NCI-H187 (cell line): ENCODE measurements around the gene ZNF791.
A peak's percentile ranks its signal among the peaks of the same experiment; 100 is the strongest.
"Not testable (repeated sequence)": the region's sequence is repeated elsewhere in the genome, so short reads cannot be mapped to it uniquely, and the experiment has no call there.

Source experiments
- DNase-seq, 2 experiments: peaks; one replicate each; lab custom pipeline; 2025; lab: John Stamatoyannopoulos, UW

Gene ZNF791

DNA sequence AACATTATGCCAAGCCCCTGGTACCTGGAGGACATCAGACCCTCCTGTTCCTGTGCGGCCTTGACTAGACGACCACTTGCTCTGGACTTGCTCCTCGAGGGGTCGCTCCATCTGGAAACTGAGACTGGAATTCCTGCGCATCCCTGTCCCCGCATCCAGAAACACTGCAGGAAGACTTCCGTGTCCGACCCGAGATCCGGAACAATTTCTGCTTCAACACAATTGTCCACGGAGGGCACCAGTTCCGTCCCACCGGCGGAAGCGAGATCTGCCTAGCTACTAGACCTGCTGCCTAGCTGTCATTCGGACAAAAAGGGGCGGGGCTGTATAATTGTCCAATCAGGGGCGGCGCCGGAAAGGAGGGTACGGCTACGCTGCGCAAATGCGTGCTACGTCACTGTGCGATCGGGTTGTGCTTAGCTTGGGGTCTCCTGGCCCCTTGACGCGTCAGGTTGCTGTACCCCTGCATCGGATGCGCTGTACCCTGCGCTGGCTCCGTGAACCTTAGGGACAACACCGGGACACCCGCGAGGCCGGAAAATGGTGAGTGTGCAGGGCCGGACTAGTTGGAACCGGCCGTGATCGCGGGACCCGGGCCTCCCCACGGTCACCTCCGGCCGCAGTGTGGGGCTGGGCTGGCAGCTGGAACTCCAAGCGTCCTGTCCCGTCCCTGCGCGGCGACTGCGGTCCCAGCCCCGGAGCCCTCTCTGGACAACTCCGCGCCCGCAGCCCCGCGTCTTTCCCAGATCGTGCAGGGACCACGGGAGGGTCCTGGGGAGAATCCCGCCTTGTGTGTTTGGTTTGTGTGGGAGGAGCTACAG is at the start of gene ZNF791, which contains the start of gene ZNF490:
Gene ZNF791, plus strand, starts transcription at position 381 of the 821 bp plus-strand sequence. Its CDS starts 160 bp downstream, at position 541.
Gene ZNF490, minus strand, starts transcription at position 274 of the 821 bp plus-strand sequence. Its CDS starts 133 bp downstream, at position 141.
- DNase-seq, result peak; percentile 78 to 79

DNA sequence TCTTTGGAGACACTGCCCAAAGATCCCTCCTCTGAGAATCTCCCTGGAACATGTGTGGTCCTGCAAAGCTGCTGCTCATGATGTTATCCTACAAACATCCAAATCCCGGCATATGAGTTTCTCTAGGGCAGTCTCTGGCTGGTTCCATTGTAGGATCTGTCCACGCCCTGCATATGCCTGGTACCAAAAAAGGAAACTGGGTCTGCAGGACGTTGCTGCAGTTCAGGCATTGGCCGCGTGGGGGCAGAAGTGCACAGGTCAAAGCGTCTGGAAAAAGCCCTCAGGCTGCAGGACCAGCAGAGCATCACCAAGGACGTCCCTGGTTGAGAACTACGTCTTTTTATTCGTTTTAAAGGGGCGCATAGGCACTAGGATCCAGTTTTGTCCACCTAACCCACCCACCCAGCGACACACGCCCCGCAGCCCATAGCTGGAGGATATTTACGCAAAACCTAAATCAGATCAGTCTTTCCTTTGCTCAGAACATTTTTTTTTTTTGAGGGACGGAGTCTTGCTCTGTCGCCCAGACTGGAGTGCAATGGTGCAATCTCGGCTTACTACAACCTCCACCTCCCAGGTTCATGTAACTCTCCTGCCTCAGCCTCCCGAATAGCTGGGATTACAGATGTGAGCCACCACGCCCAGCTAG is 46.6 kb upstream of the ZNF791 start:
- peak; percentile 29 to 62 for DNase-seq

DNA sequence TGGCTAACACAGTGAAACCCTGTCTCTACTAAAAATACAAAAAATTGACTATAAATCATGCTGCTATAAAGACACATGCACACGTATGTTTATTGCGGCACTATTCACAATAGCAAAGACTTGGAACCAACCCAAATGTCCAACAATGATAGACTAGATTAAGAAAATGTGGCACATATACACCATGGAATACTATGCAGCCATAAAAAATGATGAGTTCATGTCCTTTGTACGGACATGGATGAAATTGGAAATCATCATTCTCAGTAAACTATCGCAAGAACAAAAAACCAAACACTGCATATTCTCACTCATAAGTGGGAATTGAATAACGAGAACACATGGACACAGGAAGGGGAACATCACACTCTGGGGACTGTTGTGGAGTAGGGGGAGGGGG is 44.3 kb upstream of the ZNF791 start:
- DNase-seq, result not testable (repeated sequence)

DNA sequence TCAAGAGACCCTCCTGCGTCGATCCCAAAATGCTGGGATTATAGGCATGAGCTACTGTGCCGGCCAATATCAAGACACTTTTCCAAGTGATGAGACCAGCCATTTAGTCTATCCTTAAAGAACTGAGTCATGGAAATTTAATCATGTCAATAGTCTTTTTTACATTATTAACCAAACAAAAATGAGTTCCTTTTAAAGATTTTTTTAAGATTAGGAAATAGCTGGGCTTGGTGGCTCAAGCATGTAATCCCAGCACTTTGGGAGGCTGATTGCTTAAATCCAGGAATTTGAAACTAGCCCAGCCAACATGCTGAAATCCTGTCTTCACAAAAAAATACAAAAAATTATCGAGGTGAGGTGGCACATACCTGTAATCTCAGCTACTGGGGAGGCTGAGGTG is 42.8 kb upstream of the ZNF791 start:
- DNase-seq, result no peak

DNA sequence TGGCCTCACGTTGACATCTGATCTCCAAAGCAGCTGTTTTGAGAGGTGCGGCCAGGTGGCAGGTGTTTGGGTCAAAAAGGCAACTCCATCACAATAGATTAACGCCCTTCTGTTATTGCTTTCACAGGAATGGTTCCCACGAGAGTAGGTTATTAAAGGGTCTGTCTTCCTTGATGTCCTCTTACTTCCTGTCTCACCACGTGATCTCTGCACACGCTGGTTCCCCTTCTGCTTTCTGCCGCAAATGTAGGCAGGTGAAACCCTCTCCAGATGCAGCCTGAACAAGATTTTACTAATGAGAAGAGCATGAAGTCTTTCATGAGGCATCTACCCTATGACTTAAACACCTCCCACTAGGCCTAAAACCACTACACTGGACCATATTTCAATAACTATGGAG is 36.7 kb upstream of the ZNF791 start:
- peak; percentile 1 to 10 for DNase-seq

DNA sequence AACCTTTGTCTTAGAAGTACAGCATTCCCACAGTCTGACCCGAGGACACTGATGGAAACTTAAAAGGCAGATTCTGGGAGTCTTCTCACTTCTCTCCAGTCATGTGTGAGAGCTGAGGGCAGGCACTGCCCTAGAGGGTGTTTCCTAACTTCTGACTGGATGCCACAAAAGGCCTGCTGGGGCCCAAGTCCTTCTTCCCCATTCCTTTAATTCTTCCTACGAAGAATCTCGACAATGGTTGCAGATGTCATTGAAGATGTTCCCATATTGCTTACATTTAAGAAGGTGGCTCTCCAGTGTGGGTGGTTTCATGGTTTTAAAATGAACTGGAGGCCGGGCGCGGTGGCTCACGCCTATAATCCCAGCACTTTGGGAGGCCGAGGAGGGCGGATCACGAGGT is 32.1 kb upstream of the ZNF791 start:
- no peak for DNase-seq

DNA sequence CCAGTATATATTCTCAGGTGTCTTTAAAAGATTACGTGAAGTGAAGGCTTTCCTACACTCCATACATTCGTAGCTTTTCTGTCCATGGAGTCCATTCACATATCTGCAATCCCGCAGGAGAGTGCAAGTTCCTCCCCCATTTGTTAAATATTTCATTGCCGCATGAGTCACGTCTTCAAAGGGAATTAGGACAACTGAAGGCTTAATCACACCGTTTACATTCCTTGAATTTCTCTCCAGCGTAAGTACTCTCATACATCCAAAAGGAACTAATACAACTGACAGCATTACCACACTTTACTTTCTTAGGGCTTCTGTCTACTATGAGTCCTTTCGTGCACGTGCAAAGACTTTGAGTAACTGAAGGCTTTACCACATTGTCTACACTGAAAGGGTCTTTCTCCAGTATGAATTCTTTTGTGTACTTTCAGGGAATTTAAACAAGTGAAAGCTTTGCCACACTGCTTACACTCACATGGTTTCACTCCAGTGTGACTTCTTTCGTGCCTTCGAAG is 30.5 kb upstream of the ZNF791 start:
- DNase-seq, result no peak

DNA sequence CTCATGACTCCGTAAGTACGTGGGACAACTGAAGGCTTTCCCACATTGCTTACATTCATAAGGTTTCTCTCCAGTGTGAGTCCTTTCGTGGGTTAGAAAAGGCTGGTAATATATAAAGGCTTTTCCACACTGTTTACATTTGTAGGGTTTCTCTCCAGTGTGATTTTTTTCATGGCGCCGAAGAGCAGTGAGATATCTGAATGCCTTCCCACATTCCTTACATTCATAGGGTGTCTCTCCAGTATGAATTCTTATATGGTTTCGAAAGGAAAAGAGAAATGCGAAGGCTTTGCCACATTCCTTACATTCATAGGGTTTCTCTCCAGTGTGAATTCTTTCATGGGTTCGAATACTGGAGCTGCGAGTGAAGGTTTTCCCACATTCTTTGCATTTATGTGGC is 29.6 kb upstream of the ZNF791 start:
- DNase-seq, result no peak

DNA sequence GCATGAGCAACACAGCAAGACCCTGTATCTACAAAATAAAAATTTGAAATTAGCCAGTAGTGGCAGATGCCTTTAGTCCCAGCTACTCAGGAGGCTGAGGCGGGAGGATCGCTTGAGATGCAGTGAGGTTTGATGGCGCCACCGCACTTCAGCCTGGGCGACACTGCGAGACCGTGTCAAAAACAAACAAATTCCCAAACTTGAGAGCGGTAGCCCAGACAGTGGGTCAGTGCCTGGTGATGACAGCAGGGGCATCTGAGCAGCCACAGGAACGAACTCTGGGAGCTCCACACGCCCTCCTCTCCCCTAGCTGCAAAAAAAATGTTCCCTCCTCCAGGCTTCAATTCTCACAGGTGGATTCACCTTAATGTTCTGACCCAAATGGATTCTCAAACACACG is 14.2 kb upstream of the ZNF791 start:
- no peak for DNase-seq

DNA sequence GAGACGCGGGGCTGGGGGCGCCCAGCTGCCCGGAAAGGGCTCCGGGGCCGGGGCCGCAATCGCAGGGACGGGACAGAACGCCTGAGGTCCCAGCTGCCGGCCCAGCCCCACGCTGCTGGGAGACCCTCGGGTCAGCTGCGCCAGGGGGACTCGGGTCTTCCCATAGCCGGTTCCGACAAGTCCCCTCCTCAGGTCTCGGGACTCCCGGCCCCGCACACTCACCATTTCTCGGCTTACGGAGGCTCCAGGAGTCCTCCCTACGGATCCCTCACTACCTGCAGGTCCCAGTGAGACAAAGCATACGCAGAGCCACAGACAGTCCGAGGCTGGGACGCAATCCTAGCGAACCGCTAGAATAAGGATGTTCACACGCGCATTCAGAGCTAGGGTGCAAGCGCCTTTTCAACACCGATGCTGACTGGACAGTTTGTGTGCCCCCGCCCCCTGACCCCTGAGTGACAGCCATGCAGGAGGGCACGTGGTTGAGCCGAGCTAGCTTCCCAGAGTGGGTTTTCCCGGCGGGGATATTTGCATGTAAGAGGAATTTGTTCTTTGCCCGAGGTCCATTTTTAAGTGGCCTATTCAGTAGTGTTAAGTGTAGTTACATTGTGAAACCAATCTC is 13.7 kb upstream of the ZNF791 start:
- no peak for DNase-seq

DNA sequence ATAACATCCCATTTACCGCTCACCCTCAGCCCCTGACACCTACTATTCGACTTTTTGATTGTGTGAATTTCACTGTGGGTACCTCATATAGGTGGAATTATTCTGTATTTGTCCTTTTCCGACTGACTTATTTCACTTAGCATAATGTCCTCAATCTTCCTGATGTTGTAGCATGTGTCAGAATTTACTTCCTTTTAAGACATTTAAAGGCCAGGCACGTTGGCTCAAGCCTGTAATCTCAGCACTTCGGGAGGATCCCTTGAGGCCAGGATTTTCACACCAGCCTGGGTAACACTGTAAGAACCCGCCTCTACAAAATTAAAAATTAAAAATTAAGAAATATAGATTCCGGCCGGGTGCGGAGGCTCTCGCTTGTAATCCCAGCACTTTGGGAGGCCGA is 13.1 kb upstream of the ZNF791 start:
- no peak for DNase-seq

DNA sequence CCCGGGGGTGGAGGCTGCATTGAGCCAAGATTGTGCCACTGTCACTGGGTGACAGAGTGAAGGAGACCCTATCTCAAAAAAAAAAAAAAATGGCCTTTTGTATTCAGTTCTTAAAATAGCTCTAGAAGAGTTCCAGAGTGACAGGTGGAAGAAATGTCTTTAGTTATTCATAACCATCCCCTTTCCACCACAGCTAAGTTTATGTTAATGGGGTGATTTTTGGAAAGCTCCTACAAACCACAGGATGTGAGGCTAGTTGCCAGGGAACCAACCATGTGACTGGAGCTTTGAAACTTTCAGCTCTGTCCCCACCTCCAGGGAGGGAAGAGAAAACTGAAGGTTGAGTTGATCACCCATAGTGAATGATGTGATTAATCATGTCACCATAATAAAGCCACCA is 7.0 kb upstream of the ZNF791 start:
- DNase-seq, result no peak

DNA sequence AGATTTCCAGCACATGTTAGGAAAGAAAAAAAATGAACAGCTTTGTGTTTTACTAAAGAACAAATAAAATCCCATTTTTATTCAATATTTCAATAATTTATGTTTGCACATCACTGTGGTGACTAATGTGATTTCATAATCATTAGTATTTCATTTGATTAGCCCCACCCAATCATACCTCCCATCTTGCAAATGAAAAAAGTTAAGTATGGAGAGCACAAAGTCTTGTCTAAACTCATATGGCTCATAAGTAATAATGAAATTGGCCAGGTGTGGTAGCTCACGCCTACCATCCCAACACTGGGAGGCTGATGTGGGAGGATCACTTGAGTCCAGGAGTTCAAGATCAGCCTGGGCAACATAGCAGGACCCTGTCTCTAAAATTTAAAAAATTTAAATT is 3.9 kb upstream of the ZNF791 start:
- no peak for DNase-seq

DNA sequence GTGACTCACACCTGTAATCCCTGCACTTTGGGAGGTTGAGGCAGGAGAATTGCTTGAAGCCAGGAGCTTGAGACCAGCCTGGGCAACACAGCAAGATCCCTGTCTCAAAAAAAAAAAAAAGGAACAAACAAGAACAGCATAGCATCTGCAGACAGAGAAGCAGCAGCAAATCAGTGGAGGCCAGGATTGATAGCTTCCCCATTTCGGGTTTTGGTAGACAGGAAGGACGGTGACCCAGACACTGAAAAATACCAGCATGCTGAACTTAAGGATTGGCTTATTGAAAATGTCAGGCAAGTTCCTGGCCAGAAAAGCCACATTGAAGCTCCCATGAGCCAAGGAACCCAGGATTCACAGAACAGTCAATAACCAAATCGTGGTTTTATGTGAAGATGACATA is 3.1 kb upstream of the ZNF791 start:
- no peak for DNase-seq

DNA sequence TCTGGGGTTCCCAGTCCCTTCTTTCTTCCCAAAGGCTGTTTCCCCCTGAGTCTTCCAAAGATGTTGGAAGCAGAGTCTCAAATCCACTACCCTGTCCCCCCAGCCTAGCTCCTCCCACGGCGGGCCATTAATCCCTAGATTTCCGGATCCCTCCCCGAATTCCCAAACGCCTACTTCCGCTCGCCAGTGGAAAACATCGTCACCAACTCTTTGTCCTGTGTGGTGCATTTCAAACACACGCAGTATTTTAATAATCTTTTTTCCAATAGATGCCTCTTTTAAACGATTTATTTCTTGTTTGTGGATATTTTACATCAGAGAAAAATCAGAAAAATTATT is 610 bp downstream of the ZNF791 start:
- DNase-seq, result peak in 1 of 2 experiments; percentile 2

DNA sequence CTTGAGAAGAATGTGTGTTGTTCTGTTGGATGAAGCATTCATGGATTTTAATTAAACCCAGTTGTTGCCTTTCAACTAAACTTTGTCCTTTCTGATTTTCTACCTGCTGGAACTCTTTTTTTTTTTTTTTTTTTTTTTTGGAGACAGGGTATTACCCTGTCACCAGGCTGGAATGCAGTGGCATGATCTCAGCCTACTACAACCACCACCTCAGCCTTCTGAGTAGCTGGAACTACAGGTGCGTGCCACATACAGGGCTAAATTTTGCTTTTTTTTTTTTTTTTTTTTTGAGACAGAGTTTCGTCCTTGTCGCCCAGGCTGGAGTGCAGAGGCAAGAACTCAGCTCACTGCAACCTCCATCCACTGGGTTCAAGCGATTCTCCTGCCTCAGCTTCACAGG is 6.9 kb downstream of the ZNF791 start:
- no peak for DNase-seq

DNA sequence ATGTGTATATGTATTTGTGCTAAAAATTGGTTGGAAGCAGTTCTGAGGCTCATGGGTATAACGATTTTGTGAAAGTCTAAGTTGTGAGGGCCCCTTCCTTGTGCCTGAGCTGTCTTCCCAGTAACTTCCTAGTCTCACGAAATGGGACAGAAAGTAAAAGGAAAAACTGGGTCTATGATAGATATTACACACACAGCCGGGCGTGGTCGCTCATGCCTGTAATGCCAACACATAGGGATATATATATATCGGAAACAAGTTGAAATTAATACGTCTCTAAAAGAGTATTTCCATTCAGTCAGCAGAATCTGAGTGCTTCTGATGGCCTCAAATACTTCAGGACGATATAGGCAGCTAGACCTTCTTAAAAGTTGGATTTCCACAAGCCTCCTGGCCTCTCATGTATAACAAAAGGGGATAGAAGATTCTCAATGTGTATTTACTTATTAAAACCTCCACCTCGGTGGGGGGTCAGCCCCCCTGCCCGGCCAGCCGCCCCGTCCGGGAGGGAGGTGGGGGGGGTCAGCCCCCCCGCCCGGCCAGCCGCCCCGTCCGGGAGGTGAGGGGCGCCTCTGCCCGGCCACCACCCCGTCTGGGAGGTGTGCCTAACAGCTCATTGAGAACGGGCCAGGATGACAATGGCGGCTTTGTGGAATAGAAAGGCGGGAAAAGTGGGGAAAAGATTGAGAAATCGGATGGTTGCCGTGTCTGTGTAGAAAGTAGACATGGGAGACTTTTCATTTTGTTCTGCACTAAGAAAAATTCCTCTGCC is 10.7 kb downstream of the ZNF791 start:
- DNase-seq, result not testable (repeated sequence)

DNA sequence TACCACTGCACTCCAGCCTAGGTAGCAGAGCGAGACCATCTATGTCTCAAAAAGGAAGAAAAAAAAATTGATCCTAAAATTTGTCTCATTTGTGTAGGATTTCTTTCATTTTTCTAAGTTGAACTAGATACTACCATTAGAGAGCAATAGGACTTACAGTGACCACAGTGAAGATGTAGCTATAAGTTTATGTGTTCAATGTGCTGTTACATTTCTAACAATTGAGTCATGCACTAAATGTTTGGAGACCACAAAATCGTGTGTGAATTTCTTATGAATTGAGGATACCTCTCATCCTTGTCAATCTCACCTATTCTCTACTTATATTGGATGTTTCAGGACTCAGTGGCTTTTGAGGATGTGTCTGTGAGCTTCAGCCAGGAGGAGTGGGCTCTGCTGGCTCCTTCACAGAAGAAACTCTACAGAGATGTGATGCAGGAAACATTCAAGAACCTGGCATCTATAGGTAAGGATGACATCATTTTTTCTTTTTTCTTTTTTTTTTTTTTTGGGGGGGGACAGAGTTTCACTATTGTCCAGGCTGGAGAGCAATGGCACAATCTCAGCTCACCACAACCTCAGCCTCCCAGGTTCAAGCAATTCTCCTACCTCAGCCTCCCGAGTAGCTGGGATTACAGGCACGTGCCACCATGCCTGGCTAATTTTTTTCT is 12.8 kb downstream of the ZNF791 start:
- DNase-seq, result no peak

DNA sequence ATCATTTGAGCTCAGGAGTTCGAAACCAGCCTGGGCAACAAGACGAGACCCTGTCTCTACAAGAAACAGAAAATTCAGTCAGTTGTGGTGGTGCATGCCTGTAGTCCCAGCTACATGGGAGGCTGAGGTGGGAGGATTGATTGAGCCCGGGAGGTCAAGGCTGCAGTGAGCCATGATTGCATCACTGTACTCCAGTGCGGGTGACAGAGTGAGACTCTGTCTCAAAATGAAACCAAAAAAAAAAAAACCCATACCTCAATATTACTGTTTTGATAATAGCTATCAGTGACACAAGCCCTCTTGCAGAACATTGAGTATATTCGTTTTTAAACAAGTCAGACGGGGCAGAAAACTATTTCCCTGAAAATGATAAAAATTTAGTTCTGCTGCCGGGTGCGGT is 16.2 kb downstream of the ZNF791 start:
- no peak for DNase-seq

DNA sequence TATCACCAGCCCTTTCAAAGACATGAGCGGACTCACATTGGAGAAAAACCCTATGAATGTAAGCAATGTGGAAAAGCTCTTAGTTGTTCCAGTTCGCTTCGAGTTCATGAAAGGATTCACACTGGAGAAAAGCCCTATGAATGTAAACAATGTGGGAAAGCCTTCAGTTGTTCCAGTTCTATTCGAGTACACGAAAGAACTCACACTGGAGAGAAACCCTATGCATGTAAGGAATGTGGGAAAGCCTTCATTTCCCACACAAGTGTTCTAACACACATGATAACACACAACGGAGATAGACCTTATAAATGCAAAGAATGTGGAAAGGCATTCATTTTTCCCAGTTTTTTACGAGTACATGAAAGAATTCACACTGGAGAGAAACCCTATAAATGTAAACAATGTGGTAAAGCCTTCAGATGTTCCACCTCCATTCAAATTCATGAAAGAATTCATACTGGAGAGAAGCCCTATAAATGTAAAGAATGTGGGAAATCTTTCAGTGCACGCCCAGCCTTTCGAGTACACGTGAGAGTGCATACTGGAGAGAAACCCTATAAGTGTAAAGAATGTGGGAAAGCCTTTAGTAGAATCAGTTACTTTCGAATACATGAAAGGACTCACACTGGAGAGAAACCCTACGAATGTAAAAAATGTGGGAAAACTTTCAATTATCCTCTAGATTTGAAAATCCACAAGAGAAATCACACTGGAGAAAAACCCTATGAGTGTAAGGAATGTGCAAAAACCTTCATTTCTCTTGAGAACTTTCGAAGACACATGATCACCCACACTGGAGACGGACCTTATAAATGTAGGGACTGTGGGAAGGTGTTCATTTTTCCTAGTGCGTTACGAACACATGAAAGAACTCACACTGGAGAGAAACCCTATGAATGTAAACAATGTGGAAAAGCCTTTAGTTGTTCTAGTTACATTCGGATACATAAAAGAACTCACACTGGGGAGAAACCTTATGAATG is 17.6 kb downstream of the ZNF791 start:
- DNase-seq, result no peak
